Measurements from ENCODE around the gene SYT14.

- TF ChIP-seq CTCF (IDR thresholded peaks at IDR 0.05) (no peak), EP300 (IDR thresholded peaks at IDR 0.05) (no peak)
Measured at GRCh38 chr1:210003501-210003900, 65.5 kb downstream of the SYT14 start.

Measured in tibial nerve (tissue), 4 donors.